ENCODE measurements around the gene TIMM17A.

The TIMM17A gene

GRCh38 chr1:201955009-201955728 is at the start of gene TIMM17A:
TIMM17A (plus strand) TSS chr1:201955503; CDS start chr1:201955527, 24 bp downstream.
- DNase-seq (ENCODE audit: low read depth) = peak; percentile 100

DNA sequence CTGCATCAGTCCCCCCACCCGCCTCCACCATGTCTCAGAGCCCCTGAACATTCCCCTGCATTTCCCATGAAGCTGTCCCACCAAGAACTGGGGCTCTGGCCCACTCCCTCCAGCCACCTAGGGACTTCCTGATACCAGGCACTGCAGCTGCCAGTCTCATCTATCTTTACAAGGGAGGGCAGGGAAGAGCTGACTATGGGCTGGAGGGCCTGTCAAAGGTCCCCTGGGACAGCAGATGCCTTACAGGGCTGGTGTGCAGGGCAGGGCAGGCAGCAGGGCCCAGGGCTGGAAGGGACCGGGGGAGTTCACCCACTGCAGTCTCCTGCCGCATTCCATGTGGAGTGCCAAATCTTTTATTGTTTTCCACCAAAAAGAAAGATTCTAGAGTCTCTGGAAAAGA is 49.0 kb upstream of the TIMM17A start:
- no peak for DNase-seq (ENCODE audit: low read depth)

GRCh38 chr1:201907621-201908020 is 47.7 kb upstream of the TIMM17A start:
- no peak for DNase-seq (ENCODE audit: low read depth)

DNA sequence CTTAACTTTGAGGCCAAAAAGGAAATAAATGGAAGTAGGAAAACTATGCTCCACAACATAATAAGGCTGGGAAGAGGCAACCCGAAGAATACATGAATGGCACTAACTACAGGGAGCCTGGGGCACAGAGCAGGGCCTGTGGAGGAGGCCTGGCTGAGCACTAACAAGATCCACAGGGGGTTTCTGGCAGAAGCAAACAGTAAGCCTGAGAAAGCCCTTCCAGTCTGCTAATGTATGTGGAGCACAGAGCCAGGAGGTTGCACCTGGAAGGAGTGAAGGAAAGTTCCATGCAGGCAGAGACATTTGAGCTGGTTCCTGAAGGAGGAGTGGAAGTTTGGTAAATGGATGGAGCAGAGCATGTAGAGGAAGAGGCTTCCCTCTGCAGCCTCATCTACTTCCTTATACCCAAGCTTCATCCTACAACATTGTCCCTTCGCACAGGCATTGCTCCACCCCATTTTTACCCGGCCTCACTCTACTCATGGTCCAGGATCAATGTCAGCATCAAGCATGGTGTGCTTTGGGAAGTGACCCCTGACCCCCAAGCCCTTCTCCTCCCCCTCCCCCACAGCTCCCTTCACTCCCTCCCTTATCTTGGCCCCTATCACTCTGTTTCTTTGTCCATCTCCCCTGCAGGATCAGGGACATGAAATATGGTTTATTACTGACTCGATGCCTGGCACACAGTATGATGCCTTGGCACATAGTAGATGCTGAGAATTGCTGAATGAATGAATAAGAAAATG is 43.3 kb upstream of the TIMM17A start:
- DNase-seq (ENCODE audit: low read depth) = no peak

GRCh38 chr1:201912832-201913231 is 42.5 kb upstream of the TIMM17A start:
- DNase-seq (ENCODE audit: low read depth) = peak; percentile 49

DNA sequence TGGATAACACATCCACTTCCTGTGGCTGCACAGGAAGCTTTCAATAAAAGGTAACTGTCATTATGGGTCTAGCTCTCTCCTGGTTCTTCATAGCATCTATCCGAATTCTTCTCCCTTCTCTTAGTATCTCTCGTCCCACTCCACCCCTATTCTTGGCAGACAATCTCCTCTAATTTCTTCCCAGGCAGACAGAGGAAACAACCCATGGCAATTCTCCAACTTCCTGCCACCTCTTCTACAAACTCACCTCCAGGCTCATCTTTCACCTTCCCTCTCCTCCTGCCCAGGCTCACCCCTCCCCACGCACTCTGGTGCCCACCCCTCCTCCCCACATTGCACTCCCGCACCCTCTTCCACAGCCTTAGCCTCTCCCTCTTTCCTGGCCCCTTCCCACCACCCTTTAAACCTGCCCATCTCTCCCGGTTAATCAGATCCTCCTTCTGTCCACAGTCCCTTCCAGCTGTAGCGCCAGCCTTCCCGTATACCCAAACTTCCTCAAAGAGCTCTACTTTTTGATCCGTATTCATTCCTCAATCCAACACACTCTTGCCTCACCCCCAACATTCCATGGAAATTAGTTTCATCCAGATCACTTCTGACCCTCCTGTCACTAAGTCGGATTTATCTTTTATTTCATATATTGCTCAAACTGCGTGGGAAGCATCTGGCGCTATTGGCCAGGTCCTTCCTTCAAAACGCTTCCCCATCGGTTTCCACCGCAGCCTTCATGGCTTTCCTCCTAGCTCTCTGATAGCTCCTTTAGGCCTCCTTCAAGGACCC is 40.7 kb upstream of the TIMM17A start:
- no peak for DNase-seq (ENCODE audit: low read depth)

GRCh38 chr1:201916649-201917249 is 38.6 kb upstream of the TIMM17A start:
- DNase-seq (ENCODE audit: low read depth) = peak; percentile 95

DNA sequence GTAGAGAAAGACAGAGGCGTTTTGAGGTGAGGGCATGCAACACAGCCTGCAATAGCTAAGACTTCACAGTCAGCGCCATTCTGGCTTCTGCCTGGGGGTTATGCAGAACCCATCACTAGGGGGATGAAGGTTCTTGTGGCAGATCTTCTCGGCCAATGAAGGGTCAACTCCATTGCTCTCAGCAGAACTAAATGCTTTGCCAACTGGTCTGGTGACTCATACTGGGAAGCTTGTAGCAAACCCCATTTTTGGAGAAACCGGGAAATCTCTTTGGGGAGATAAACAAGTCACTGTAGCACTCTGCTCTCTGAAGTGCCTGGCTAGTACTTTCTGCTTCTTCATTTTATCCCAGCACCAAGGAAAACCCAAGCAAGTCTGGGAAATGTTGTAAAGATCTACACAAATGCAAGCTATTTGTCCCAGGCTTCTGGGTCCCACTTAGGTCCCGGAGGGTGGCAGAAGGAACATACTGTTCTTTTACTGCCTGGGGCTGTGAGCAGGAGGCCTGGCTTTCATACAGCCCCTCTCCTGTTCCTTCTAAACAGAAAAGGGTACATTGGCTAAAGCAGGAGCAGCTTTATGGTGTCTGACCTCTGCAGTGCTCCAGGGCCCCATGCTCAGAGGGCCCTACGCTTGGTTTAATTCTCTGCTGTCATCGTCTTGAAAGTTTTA is 37.8 kb upstream of the TIMM17A start:
- peak; percentile 91 for DNase-seq (ENCODE audit: low read depth)

DNA sequence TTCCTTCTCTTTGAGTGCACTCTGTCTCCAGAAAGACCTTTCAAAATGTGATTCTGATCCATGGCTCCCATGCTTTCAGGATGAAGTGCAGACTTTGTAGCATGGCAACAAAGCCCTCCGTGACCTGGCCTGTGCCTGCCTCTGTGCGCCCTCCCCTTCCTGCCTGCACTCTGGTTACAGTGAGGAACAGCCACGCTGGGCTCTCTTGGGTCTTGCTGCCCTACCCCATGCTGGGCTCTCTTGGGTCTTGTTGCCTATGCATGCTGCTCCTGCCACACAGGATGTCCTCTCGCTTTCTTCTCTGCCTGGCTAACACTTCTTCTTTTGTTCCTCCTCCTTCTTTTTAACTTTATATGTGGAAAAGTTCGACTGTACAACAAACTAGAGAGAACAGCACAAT is 37.0 kb upstream of the TIMM17A start:
- no peak for DNase-seq (ENCODE audit: low read depth)

GRCh38 chr1:201921952-201922558 is 33.2 kb upstream of the TIMM17A start:
- DNase-seq (ENCODE audit: low read depth) = no peak

DNA sequence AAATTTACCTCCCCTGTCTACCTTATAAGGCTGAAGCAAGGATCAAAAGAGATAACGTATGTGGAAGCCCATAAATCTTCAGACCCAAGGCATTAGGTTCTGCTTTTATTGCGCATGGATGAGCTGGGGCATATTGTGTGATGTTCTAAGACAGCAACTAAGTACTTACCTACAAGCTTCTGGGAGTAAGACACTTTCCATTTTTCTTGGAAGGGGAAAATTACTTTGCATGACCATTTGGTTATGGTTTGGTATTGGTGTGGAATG is 30.1 kb upstream of the TIMM17A start:
- no peak for DNase-seq (ENCODE audit: low read depth)

GRCh38 chr1:201925981-201926645 is 29.2 kb upstream of the TIMM17A start:
- DNase-seq (ENCODE audit: low read depth) = peak; percentile 47

- DNase-seq (ENCODE audit: low read depth) = no peak
These were observed 27.0 kb upstream of the TIMM17A start for GRCh38 chr1:201928266-201928665.

DNA sequence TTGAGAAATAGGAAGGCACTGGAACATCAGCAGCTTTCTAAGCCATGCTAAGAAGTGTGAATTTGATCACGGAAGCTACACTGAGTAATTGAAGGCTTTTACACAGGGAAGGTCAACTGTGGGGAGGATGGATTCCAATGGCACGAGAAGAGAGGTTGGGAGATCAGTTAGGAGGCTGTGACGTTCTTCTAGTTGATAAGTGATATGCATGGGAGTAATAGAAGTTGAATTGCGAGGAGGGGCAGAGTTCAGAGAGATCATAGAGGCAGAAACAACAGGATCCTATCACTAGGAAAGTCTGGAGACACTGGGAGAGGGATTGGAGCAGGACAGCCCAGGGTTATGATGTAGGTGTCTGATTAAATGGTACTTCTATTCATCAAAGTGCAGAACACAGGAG is 25.2 kb upstream of the TIMM17A start:
- no peak for DNase-seq (ENCODE audit: low read depth)

- DNase-seq (ENCODE audit: low read depth) = no peak
These were observed 24.5 kb upstream of the TIMM17A start for GRCh38 chr1:201930803-201931202.

GRCh38 chr1:201933840-201934430 is 21.4 kb upstream of the TIMM17A start:
- DNase-seq (ENCODE audit: low read depth) = peak; percentile 80

DNA sequence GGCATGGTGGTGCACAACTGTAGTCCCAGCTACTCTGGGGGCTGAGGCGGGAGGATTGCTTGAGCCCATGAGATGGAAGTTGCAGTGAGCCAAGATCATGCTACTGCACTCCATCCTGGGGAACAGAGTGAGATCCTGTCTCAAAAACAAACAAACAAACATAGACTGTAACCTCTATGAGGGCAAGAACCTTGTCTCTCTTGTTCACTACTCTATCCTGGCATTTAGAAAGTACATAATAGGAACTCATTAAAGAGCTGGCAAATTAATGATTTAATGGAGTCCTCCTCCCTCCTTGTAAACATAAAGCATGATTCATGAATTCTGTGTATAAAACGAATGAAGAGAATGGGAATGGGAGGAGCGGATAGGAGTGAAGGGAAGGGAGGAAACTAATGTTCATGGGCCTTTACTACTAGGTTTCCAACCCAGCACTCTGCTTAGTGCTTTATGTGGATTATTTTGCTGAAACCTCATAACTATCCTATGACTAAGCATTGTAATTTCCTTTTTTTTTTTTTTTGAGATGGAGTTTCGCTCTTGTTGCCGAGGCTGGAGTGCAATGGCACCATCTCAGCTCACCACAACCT is 17.6 kb upstream of the TIMM17A start:
- peak; percentile 82 for DNase-seq (ENCODE audit: low read depth)

DNA sequence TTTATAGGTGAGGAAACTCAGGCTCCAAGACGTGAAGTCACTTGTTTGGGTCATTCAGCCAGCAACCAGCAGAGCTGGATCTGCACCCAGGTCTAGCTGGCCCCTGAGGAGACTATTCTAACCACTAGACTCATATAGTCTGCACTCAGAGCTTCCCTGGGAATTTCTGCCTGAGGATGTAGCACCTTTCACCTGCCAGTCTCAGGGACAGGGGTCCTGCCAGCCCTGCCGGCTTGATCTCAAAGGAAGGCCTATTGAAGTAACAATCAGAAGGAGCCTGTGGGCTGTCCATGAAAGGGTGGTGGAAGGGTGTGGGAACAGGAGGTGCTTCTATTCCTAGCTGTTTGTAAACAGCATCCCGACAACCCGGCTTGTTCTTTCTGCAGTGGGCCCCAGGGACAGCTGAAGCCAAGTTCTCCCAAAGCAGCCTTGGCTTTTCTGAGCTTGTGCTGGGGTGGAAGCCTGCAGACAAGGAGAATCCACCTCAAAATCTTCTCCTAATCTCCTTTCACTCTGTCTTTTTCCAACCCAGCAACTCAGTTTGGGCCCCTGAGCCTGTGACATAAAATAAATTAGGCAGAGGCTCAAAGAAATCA is 16.8 kb upstream of the TIMM17A start:
- no peak for DNase-seq (ENCODE audit: low read depth)

- DNase-seq (ENCODE audit: low read depth) = no peak
These were observed 16.2 kb upstream of the TIMM17A start for GRCh38 chr1:201939148-201939547.

- DNase-seq (ENCODE audit: low read depth) = no peak
These were observed 15.7 kb upstream of the TIMM17A start for GRCh38 chr1:201939574-201939973.
